GM12872 (cell line): Measurements from ENCODE around the gene JAZF1.
A peak's percentile ranks its signal among the peaks of the same experiment; 100 is the strongest.

ENCODE experiments used
- CTCF ChIP-seq: IDR thresholded peaks from 3 replicates; pipeline ENCODE4 v1.5.1; 2011; ENCODE audit warnings: low read depth, mild to moderate bottlenecking, low read length, moderate library complexity; ENCODE audit not compliant: insufficient read depth

The JAZF1 gene

GRCh38 chr7:27929127-27929526 lies 251.5 kb downstream of the JAZF1 start:
- no peak for TF ChIP-seq CTCF

GRCh38 chr7:27928001-27928400 lies 252.6 kb downstream of the JAZF1 start:
- TF ChIP-seq CTCF: no peak

- no peak for TF ChIP-seq CTCF
Observed at GRCh38 chr7:27925573-27926201, 254.9 kb downstream of the JAZF1 start.

GRCh38 chr7:27923642-27923980 lies 257.0 kb downstream of the JAZF1 start:
- no peak for TF ChIP-seq CTCF

GRCh38 chr7:27922907-27923641 lies 257.5 kb downstream of the JAZF1 start:
- no peak for TF ChIP-seq CTCF

- peak; percentile 45; the same call in 2 of the 3 replicates for TF ChIP-seq CTCF
Observed at GRCh38 chr7:27921081-27921836, 259.3 kb downstream of the JAZF1 start.

- TF ChIP-seq CTCF: no peak
Observed at GRCh38 chr7:27920281-27920946, 260.2 kb downstream of the JAZF1 start.
